Gastrocnemius medialis (tissue), 4 donors: ENCODE measurements around the gene HOXB5. TPM values are rescaled to one million over a fixed set of nuclear protein-coding genes. Genes with fewer than 3 reads are reported as not detected.

ENCODE experiments used
- ATAC-seq, 2 donors: fragments of 150-250 bp; one replicate each; pipeline ENCODE4 v1.9.1; 2016
- DNase-seq, 2 donors: peaks; one replicate each; pipeline ENCODE4 v3.0.0-alpha.2; 2019
- H3K27ac ChIP-seq, 4 donors: fragments of 200-600 bp; sonication (generic); 1 replicate in 1 of 4; 2 replicates in 3 of 4; pipeline ENCODE4 v1.5.1; 2016 to 2018; ENCODE audit warnings: mild to moderate bottlenecking in 2 of 4, moderate library complexity in 1 of 4
- H3K27me3 ChIP-seq, 3 donors: fragments of 200-600 bp; sonication (generic) in 2 of 3; 1 replicate in 1 of 3; 2 replicates in 2 of 3; pipeline versions ENCODE4 v1.5.1 to v1.6.0; 2016 to 2019; ENCODE audit warnings: mild to moderate bottlenecking in 1 of 3, moderate library complexity in 1 of 3
- H3K36me3 ChIP-seq, 2 donors: fragments of 200-600 bp; sonication (generic) in 1 of 2; one replicate each; pipeline ENCODE4 v1.5.1; 2017 to 2018
- H3K4me1 ChIP-seq, 2 donors: fragments of 200-600 bp; sonication (generic) in 1 of 2; one replicate each; pipeline ENCODE4 v1.5.1; 2016 to 2017; ENCODE audit warnings: mild to moderate bottlenecking in 2 of 2
- H3K4me3 ChIP-seq, 4 donors: fragments of 200-600 bp; sonication (generic) in 3 of 4; 1 replicate in 1 of 4; 2 replicates in 3 of 4; pipeline ENCODE4 v1.5.1; 2016 to 2019; ENCODE audit warnings: mild to moderate bottlenecking in 2 of 4
- H3K9me3 ChIP-seq, 3 donors: fragments of 200-600 bp; sonication (generic) in 2 of 3; 1 replicate in 1 of 3; 2 replicates in 2 of 3; pipeline ENCODE4 v1.5.1; 2016 to 2019
- CTCF ChIP-seq, 5 experiments: fragments of 450-650 bp in 3 of 5; fragments of 200-600 bp in 2 of 5; sonication (generic) in 2 of 5; IDR thresholded peaks in 4 of 5; conservative IDR thresholded peaks in 1 of 5; 1 replicate in 4 of 5; 2 replicates in 1 of 5; pipeline ENCODE4 v1.5.1; 2016 to 2019; ENCODE audit warnings: antibody characterized with exemption in 5 of 5, mild to moderate bottlenecking in 3 of 5, moderate library complexity in 3 of 5
- POLR2A ChIP-seq, 2 donors: fragments of 450-650 bp; IDR thresholded peaks; one replicate each; pipeline ENCODE4 v1.6.1; 2017; ENCODE audit warnings: antibody characterized with exemption in 2 of 2, mild to moderate bottlenecking in 2 of 2, moderate library complexity in 2 of 2
- in situ Hi-C, 4 donors: fragments of 200-750 bp; cut with MboI; loops; one replicate each; pipeline versions ENCODE4 v1.15.0 to v1.8.0; 2017; ENCODE audit warnings: low sequenced_read_pairs in 4 of 4
- intact Hi-C: fragments of 100-400 bp; cut with DNase I; formaldehyde crosslinking; loops from one replicate; pipeline ENCODE4 v1.15.1; 2023; ENCODE audit warnings: low total_unique reads
- total RNA-seq, 4 donors: library from RNA; depleted of rRNA; stranded (reverse); fragments of >200 nt; gene quantifications; one replicate each; pipeline versions ENCODE4 v1.1.0 to v1.2.3, GENCODE V29; 2016

The HOXB5 gene
- total RNA-seq, 4 donors from 2014 or later: not detected

DNA sequence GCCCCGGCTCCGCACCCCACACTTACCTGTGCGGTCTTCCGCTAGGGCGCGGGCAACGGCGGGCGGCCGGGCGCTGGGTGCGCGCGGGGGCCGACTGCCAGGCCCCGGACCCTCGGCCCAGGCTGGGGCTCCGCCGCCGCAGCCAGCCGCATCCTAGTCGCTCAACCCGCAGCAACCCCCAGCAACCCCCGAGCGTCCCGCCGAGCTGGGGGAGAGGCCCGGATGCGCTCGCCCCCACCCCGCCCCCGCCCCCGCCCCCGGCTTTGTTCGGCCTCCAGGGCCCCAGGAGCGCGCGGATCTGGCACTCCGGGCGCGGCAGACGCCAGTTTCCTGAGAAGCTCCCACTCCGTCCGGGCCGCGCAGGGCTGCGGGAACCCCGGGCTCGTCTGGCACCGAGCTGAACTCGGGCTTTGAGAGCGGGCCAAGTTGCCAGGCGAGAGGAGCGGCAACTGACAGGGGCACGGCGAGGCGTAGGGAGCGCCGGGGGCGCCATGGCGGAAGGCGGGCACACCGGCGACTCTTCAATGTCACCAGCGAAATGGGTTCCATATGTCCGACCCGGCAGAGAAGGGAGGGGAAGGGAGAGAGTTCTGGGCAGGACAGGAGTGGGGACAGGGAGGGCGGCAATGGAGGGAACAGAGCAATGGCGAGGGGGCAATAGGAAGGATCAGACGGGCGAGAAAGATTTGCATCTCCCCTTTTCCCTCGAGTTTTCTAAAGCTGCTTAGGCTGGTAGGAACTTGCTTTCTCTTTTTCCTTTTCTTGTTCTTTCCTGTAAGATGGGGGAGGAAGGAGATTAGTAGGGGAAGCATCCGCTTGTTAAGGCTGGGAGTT, 29.2 kb downstream of the HOXB5 start:
- Histone ChIP-seq H3K4me3 (peak overlapping the region; percentile 53 to 62 (median 56)), H3K4me1 (no peaks in the 10 kb centered on the region), H3K27ac (peak overlapping the region; percentile 4 to 67 (median 62)), H3K27me3 (peaks cover 14 to 21% (median 15%) of the 10 kb centered on the region in 3 donors), H3K36me3 (no peaks in the 10 kb centered on the region), H3K9me3 (no peaks in the 10 kb centered on the region)
- ATAC-seq (peak in 1 of 2 donors; percentile 39), DNase-seq (no peak)
- in situ Hi-C loops (no loop called here), intact Hi-C loops (no loop called here)
- no peak for TF ChIP-seq POLR2A (IDR thresholded peaks at IDR 0.05)

GRCh38 chr17:48563867-48564187, 29.8 kb downstream of the HOXB5 start:
- no peak for ATAC-seq
- H3K27ac ChIP-seq: peak overlapping the region in 1 of 4 donors; percentile 64
- H3K27me3 ChIP-seq: peaks cover 13 to 19% (median 13%) of the 10 kb centered on the region in 3 donors
- intact Hi-C loops (no loop called here), in situ Hi-C loops (no loop called here)
- DNase-seq: no peak
- no peak for TF ChIP-seq POLR2A (IDR thresholded peaks at IDR 0.05)
- H3K36me3 ChIP-seq: no peaks in the 10 kb centered on the region
- no peaks in the 10 kb centered on the region for H3K9me3 ChIP-seq
- peak overlapping the region in 3 of 4 donors; percentile 53 to 62 (median 58) for H3K4me3 ChIP-seq
- no peaks in the 10 kb centered on the region for H3K4me1 ChIP-seq

- H3K27ac ChIP-seq: no peak overlapping the region
- ATAC-seq (no peak), DNase-seq (no peak)
- intact Hi-C loops (no loop called here), in situ Hi-C loops (no loop called here)
- no peaks in the 10 kb centered on the region for H3K4me1 ChIP-seq
- H3K27me3 ChIP-seq: peaks cover 11 to 15% (median 11%) of the 10 kb centered on the region in 3 donors
- H3K9me3 ChIP-seq: no peaks in the 10 kb centered on the region
- no peaks in the 10 kb centered on the region for H3K36me3 ChIP-seq
- no peak for TF ChIP-seq CTCF (IDR thresholded peaks at IDR 0.05 in 4 of 5, conservative IDR thresholded peaks at IDR 0.05 in 1 of 5)
- TF ChIP-seq POLR2A (IDR thresholded peaks at IDR 0.05): no peak
- H3K4me3 ChIP-seq: peak overlapping the region in 2 of 4 donors; percentile 53 to 58
Observed at GRCh38 chr17:48563385-48563838, 30.2 kb downstream of the HOXB5 start.

DNA sequence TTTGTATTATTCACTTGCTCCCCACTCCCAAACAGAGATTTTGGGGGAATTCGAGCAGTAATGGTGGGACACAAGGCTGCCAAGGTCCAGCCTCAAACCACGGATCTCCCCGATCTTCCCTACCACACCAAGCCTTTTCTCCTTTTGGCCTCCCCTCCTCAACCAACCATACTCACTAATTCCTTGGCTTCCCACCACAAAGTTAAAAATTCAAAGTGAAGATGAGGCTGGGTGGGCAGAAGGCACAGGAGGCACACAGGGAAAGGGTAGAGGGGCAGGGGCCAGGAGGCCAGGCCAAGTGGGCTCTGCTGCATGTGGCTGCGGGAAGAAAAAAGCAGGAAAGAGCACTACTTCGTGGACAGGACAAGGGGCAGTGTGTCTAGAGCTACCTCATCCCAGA, 30.6 kb downstream of the HOXB5 start:
- Histone ChIP-seq H3K4me3 (no peak overlapping the region), H3K27ac (no peak overlapping the region), H3K9me3 (no peaks in the 10 kb centered on the region), H3K27me3 (peaks cover 7 to 10% (median 9%) of the 10 kb centered on the region in 3 donors), H3K36me3 (no peaks in the 10 kb centered on the region), H3K4me1 (no peaks in the 10 kb centered on the region)
- ATAC-seq (no peak), DNase-seq (no peak)
- intact Hi-C loops: no loop called here
- in situ Hi-C loops: no loop called here
- no peak for TF ChIP-seq CTCF (IDR thresholded peaks at IDR 0.05 in 4 of 5, conservative IDR thresholded peaks at IDR 0.05 in 1 of 5)
- no peak for TF ChIP-seq POLR2A (IDR thresholded peaks at IDR 0.05)

- TF ChIP-seq CTCF (IDR thresholded peaks at IDR 0.05 in 4 of 5, conservative IDR thresholded peaks at IDR 0.05 in 1 of 5) (no peak), POLR2A (IDR thresholded peaks at IDR 0.05) (no peak)
- no peak overlapping the region for H3K27ac ChIP-seq
- in situ Hi-C loops (no loop called here), intact Hi-C loops (no loop called here)
- DNase-seq (no peak), ATAC-seq (no peak)
- no peaks in the 10 kb centered on the region for H3K9me3 ChIP-seq
- peaks cover 3 to 9% (median 5%) of the 10 kb centered on the region in 3 donors for H3K27me3 ChIP-seq
- H3K4me1 ChIP-seq: peaks cover under 1 to 2% of the 10 kb centered on the region in 2 donors
- no peaks in the 10 kb centered on the region for H3K36me3 ChIP-seq
- no peak overlapping the region for H3K4me3 ChIP-seq
Observed at GRCh38 chr17:48561884-48562810, 31.4 kb downstream of the HOXB5 start.
